Activated CD8-positive, alpha-beta memory T cell treated with anti-CD3 and anti-CD28 coated beads, Interleukin-2, amount 10 ng/mL, durations not matched to agents 7 days and 5 days (primary cell): ENCODE data around the gene FARP1. TPM values are rescaled to one million over a fixed set of nuclear protein-coding genes. Genes with fewer than 3 reads are reported as not detected.
A peak's percentile ranks its signal among the peaks of the same experiment; 100 is the strongest.

ENCODE experiments used
- ATAC-seq: fragments of 150-1000 bp; cut with Tn5 transposase; one replicate; pipeline ENCODE4 v1.10.0; 2021; ENCODE audit warnings: moderate library complexity
- CTCF ChIA-PET: fragments of 350-600 bp; sonication (Branson Sonifier 250); formaldehyde crosslinking; loops from one replicate; lab custom pipeline; 2021; ENCODE audit warnings: antibody characterized with exemption; lab: Charles Lee
- DNase-seq: peaks from one replicate; pipeline ENCODE4 v3.0.0-alpha.2; 2020
- H3K27ac Mint-ChIP-seq: one replicate; pipeline ENCODE4 v1.8.0; 2021; ENCODE audit warnings: mild to moderate bottlenecking, mixed read lengths
- H3K27me3 Mint-ChIP-seq: one replicate; pipeline ENCODE4 v1.8.0; 2021; ENCODE audit warnings: mixed read lengths
- H3K36me3 Mint-ChIP-seq: one replicate; pipeline ENCODE4 v1.8.0; 2021; ENCODE audit warnings: mild to moderate bottlenecking, mixed read lengths
- H3K4me1 Mint-ChIP-seq: one replicate; pipeline ENCODE4 v1.8.0; 2021; ENCODE audit warnings: mixed read lengths
- H3K4me3 Mint-ChIP-seq: one replicate; pipeline ENCODE4 v1.8.0; 2021; ENCODE audit warnings: mild to moderate bottlenecking, moderate library complexity, mixed read lengths
- H3K9me3 Mint-ChIP-seq: one replicate; pipeline ENCODE4 v1.8.0; 2022; ENCODE audit warnings: low read depth, mixed read lengths
- total RNA-seq, 2 experiments: library from RNA; stranded (reverse); gene quantifications; one replicate each; pipeline ENCODE4 v1.2.3, GENCODE V29; 2021

Gene FARP1
- total RNA-seq, 2 experiments from 2014 or later: 0.44 to 0.87 TPM

DNA sequence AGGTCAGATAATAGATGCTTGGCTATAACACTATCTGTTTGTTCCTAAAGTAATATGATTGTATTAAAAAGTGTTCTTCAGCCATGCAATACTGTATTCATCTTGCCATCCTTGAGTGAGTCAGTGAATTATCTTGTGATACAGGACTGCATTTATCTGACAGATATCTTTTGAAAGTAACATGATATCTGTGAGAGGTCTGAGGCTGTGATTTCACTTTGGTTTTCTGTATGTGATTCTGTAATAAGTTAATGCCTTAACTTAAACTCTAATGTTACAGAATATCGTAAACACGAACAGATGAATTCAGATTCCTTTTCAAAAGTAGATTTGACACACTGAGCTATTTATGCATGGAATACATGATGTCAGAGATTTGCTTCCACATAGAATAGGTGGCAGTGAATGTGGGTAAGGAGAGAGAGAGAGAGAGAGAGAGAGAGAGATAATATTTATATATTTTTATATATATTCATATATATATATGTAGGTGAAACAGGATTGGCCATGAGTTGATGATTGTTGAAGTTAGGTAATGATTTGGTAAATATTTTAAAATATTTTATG is 132.1 kb downstream of the FARP1 start:
- H3K27me3 Mint-ChIP-seq: peaks cover 5% of the 10 kb centered on the region
- CTCF ChIA-PET: interaction anchor here (1.4 kb wide), 1 partner anchor 54 kb away, joined by 3 read pairs; no protein-coding TSS in a partner anchor
- H3K27ac Mint-ChIP-seq: no peak overlapping the region
- DNase-seq: no peak
- no peak overlapping the region for H3K4me3 Mint-ChIP-seq
- H3K4me1 Mint-ChIP-seq: peaks cover 3% of the 10 kb centered on the region
- H3K9me3 Mint-ChIP-seq: no peaks in the 10 kb centered on the region
- H3K36me3 Mint-ChIP-seq: no peaks in the 10 kb centered on the region
- no peak for ATAC-seq

DNA sequence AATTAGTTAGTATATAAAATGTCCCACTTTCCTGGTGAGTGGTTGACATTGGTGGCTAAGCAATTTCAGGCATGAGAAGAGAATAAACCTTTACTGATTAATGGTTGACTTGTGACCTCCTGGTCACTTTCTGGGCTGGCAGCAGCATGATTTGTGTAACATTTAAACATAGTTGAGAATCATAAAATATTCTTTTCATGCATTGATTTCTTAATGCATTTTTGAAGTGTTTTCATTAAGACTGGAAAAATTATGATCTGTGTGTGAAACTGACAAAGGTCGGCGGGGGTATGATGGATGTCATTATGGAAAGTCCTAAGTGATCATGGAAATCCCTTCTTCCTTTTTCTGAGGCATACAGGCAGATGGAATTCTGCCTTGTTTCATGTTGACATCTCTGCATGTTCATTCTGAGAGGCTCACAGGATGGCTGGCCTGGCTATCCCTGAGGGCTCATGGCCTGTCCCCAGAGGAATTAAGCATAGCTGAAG is 132.8 kb downstream of the FARP1 start:
- ATAC-seq: no peak
- peaks cover 7% of the 10 kb centered on the region for H3K4me1 Mint-ChIP-seq
- DNase-seq: no peak
- no peaks in the 10 kb centered on the region for H3K9me3 Mint-ChIP-seq
- H3K27me3 Mint-ChIP-seq: peaks cover 5% of the 10 kb centered on the region
- H3K27ac Mint-ChIP-seq: no peak overlapping the region
- CTCF ChIA-PET: interaction anchor here (1.4 kb wide), 1 partner anchor 54 kb away, joined by 3 read pairs; no protein-coding TSS in a partner anchor
- H3K36me3 Mint-ChIP-seq: no peaks in the 10 kb centered on the region
- H3K4me3 Mint-ChIP-seq: no peak overlapping the region

DNA sequence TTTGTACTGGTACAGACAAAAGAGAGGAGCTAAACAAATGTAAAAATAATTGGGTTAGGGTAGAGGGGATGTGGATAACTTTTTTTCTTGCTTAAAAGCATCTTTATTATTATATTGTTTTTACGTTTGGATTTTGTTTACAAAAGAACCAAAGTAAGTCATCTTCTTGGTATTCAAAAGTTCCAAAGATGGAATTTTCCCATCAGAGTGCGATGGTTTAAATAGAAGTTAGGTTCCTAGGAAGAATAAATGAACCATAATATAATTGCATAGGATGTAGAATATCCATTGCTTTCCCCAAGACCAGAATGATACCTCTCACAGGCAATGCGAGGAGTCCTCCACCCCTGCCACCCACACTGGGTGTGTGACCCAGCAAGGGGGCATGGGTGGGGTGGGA is 133.6 kb downstream of the FARP1 start:
- Mint-ChIP-seq H3K27ac (no peak overlapping the region), H3K4me3 (no peak overlapping the region), H3K36me3 (no peaks in the 10 kb centered on the region), H3K4me1 (peaks cover 7% of the 10 kb centered on the region), H3K9me3 (no peaks in the 10 kb centered on the region), H3K27me3 (peaks cover 4% of the 10 kb centered on the region)
- ATAC-seq (no peak), DNase-seq (no peak)
- CTCF ChIA-PET: no interaction called here

DNA sequence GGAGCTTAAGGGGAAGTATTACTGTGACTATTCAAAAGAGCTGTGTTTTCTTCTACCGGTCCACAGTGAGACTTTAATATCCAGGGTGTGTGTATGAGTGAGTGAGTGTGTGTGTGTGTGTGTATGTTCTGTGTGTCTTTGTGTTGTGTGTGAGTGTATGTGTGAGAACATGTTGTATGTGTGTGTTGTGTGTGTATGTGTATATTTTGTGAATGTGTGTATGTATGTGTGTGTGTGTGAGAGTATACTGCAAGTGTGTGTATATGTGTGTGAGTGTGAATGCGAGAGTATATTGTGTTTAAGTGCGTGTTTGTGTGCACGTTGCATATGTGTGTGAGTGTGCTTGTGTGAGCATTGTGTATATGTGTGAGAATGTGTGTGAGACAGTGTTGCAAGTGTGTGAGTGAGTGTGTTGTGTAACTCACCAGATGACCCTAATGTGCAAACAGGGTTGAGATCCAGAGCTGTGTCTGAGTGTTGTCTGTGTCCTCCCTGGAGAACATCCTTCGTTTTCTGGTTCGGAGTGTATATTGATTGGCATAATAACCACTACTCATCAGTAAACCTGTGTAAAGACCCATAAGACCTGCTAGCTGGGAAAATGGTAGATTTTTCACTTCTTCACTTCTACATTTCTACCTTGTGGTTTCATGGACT is 135.3 kb downstream of the FARP1 start:
- DNase-seq (no peak), ATAC-seq (no peak)
- H3K27ac Mint-ChIP-seq: no peak overlapping the region
- H3K9me3 Mint-ChIP-seq: no peaks in the 10 kb centered on the region
- no peak overlapping the region for H3K4me3 Mint-ChIP-seq
- peaks cover 2% of the 10 kb centered on the region for H3K27me3 Mint-ChIP-seq
- CTCF ChIA-PET: no interaction called here
- H3K36me3 Mint-ChIP-seq: no peaks in the 10 kb centered on the region
- H3K4me1 Mint-ChIP-seq: peaks cover 7% of the 10 kb centered on the region

DNA sequence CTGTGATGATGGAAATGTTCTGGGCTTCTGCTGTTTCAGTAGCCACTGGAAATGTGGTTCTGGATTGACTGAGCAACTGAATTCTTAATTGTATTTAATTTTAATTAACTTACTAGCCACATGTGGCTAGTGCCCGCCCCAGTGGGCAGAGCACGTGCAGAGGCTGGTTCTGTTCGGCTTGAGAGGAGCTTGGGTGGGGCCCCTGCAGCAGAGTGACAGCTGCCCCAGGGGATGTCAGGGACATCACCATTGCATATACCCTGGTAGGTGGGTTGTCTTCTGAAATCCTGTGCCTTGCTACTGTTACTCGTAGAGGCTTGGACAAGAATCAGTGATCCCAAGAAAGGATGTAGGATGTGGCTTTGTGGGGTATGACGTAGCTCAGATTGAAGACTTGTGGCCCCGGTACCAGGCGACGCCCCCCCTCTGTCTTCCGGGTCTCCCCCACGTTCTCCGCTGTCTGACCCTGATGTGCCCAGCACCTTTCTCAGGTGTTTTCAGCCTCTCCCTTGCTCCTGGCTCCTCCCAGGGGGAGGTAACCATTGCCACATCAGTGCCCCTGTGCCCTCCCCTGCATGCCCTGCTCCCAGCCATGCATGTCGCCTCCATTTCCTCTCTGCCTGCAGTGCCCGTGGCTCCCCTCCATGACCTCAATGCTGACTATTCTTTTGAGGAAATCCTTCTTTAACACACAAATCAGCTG is 136.7 kb downstream of the FARP1 start:
- Mint-ChIP-seq H3K4me1 (peaks cover 7% of the 10 kb centered on the region), H3K4me3 (peak overlapping the region; percentile 47), H3K9me3 (no peaks in the 10 kb centered on the region), H3K27ac (peak overlapping the region; percentile 70), H3K36me3 (no peaks in the 10 kb centered on the region), H3K27me3 (peaks cover 2% of the 10 kb centered on the region)
- peak; percentile 49 for DNase-seq
- peak; percentile 61 for ATAC-seq
- CTCF ChIA-PET: no interaction called here

DNA sequence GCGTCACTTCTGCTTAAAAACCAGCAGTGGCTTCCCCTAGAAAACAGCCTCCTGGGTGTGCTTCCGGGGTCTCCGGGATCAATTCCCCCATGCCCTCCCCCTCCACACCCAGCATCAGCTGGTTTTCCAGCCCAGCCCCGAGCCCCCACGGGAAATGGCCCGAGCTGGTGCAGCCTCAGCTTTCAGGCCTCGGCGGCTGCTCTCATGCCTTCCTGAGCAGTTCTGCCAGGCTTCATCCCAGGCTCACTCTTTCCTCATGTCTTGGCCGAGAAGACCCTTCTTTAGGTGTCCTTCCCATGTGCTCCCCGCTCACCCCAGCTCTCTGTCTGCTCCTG is 137.2 kb downstream of the FARP1 start:
- Mint-ChIP-seq H3K36me3 (no peaks in the 10 kb centered on the region), H3K27me3 (peaks cover 2% of the 10 kb centered on the region), H3K4me3 (no peak overlapping the region), H3K9me3 (no peaks in the 10 kb centered on the region), H3K27ac (peak overlapping the region; percentile 70), H3K4me1 (peaks cover 7% of the 10 kb centered on the region)
- CTCF ChIA-PET: no interaction called here
- DNase-seq: no peak
- ATAC-seq: peak; percentile 12

DNA sequence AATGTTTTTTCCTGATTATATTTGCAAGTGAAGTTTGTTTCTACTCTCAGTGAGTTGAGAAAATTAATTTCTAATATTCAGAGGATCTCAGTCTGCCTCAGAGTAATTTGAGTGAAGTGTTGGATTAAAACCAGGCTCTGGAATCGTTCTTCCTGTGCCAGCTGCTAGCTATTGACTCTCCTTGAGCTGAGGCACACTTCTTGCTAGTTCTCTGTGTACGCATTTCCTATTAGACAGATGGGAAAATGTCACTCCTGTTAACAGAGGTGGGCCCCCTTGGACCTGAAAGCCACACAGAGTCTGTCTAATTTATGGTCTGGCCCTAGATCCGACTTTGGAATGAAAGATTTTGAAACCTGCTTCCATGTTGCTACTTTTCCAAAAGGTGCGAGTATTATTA is 141.8 kb downstream of the FARP1 start:
- peaks cover 7% of the 10 kb centered on the region for H3K4me1 Mint-ChIP-seq
- no peaks in the 10 kb centered on the region for H3K9me3 Mint-ChIP-seq
- H3K27ac Mint-ChIP-seq: no peak overlapping the region
- ATAC-seq: no peak
- H3K4me3 Mint-ChIP-seq: no peak overlapping the region
- H3K27me3 Mint-ChIP-seq: no peaks in the 10 kb centered on the region
- no peak for DNase-seq
- CTCF ChIA-PET: no interaction called here
- H3K36me3 Mint-ChIP-seq: no peaks in the 10 kb centered on the region

DNA sequence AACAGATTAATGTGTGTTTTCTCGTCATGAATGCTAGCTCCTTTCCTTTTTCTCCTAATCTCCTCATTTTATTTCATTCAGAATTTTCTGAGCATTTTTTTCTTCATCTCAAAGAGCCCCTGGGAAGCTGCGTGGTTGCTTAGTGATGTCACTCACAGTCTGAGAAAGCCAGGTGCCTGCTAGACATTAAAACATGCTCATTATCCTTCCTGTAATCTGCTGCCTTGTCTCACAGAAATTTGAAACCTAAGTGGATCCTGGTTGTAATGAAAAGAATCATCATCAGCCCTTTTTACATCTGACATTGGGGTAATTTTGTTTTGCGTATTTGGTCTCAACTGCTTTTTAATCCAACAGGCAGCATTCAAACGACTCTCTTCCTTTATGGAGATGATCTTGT is 142.4 kb downstream of the FARP1 start:
- peaks cover 3% of the 10 kb centered on the region for H3K4me1 Mint-ChIP-seq
- no peak overlapping the region for H3K4me3 Mint-ChIP-seq
- ATAC-seq (no peak), DNase-seq (no peak)
- CTCF ChIA-PET: no interaction called here
- no peaks in the 10 kb centered on the region for H3K9me3 Mint-ChIP-seq
- no peaks in the 10 kb centered on the region for H3K36me3 Mint-ChIP-seq
- H3K27ac Mint-ChIP-seq: no peak overlapping the region
- no peaks in the 10 kb centered on the region for H3K27me3 Mint-ChIP-seq

DNA sequence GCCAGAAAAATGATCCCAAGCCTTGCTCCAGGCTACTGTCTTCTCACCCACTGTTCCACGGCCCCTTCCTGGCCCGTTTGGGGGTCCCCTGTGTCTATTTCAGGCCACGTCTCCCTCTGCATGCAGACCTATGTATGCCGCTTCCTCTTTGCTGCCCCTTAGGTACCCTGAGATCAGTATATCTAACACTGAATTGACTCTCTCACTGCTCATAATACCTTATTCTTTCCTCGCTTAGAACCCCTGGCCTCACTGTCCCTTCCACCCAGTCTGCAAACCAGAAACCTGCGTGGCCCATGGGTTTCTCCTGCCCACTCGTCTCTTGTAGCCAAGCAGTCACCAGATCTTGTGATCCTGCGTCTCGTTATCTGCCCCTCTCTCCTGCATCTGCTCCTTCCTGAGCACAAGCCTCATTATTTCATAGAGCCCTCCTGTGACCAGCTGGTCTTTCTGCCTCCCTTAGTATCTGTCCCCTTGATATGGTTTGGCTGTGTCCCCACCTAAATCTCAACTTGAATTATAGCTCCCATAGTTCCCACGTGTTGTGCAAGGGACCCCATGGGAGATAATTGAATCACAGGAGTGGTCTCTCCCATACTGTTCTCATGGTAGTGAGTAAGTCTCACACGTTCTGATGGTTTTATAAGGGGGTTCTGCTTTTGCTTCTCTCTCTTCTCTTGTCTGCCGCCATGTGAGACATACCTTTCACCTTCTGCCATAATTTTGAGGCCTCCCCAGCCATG is 143.1 kb downstream of the FARP1 start:
- ATAC-seq: no peak
- CTCF ChIA-PET: no interaction called here
- no peaks in the 10 kb centered on the region for H3K27me3 Mint-ChIP-seq

DNA sequence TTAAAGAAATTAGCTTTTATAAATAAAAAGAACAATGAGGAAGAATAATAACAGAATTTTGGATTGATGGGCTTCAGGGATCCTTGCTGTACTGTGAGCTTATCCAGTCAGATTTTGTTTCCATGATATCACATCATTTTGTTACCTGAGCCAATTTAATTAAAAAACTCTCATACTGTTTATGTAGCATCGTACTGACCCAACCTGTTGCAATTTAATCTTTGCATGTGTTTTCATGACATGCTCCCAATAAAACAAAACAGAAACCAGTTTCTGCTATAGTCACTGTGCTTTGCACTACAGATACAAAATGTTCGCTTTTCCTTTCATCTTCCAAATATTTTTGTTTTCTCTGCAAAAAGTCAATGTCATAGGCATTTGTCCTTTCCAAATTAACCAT is 143.9 kb downstream of the FARP1 start:
- Mint-ChIP-seq H3K9me3 (no peaks in the 10 kb centered on the region), H3K4me1 (no peaks in the 10 kb centered on the region), H3K27ac (no peak overlapping the region), H3K4me3 (no peak overlapping the region), H3K27me3 (no peaks in the 10 kb centered on the region), H3K36me3 (no peaks in the 10 kb centered on the region)
- CTCF ChIA-PET: no interaction called here
- ATAC-seq (no peak), DNase-seq (no peak)

More for the DNA sequence above, 143.1 kb downstream of the FARP1 start:
- Mint-ChIP-seq H3K36me3 (no peaks in the 10 kb centered on the region), H3K9me3 (no peaks in the 10 kb centered on the region), H3K4me3 (no peak overlapping the region), H3K4me1 (no peaks in the 10 kb centered on the region), H3K27ac (no peak overlapping the region)
- no peak for DNase-seq

DNA sequence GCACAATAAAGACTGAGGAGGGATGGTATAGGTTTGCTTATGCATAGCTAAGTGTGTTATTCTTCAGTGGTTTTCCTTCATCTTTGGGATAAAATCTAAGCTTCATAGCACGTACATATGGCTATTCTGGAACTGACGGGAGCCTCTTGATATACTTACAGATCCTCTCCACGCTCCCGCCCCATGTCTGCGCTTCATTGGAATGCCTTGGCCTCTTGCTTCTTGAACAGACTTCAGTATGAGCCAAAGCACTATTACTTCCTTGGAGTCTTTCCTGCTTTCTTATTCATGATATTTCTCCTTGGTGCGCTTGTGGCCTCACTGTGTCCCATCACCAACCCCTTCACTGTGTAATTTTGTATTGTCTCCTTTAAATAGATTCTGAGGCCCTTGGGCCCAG is 145.3 kb downstream of the FARP1 start:
- ATAC-seq (no peak), DNase-seq (no peak)
- no peak overlapping the region for H3K27ac Mint-ChIP-seq
- H3K4me1 Mint-ChIP-seq: no peaks in the 10 kb centered on the region
- H3K9me3 Mint-ChIP-seq: no peaks in the 10 kb centered on the region
- H3K36me3 Mint-ChIP-seq: no peaks in the 10 kb centered on the region
- CTCF ChIA-PET: no interaction called here
- no peaks in the 10 kb centered on the region for H3K27me3 Mint-ChIP-seq
- H3K4me3 Mint-ChIP-seq: no peak overlapping the region

DNA sequence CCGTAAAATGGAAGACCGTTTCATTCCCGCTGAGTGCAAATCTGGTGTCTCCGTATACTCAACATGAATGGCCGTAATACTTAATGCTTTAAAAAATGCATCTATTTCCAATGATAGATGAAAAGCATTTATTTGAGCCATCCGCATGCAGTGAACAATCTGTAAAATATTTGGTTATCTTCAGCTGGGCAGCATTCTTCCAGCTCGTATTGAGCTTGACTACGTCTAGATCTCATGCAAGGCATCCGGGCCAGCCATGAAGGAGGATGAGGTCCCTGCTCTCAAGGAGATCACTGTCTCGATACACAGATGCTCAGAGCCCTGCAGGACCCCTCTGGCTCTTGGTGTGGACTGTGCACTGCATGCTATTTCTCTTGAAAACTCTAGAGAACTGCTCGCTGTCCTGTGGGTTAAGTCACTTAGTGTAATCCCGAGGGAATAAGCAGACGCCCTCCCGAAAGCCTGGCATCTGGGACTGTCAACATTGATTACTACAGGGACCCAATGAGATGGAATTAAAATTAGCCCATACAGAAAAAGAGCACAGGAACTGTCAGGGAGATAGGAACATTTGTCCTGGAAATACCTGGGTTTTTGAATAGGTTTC is 146.5 kb downstream of the FARP1 start:
- DNase-seq (no peak), ATAC-seq (no peak)
- CTCF ChIA-PET: no interaction called here
- Mint-ChIP-seq H3K9me3 (no peaks in the 10 kb centered on the region), H3K4me3 (no peak overlapping the region), H3K36me3 (no peaks in the 10 kb centered on the region), H3K4me1 (no peaks in the 10 kb centered on the region), H3K27ac (no peak overlapping the region), H3K27me3 (peaks cover 2% of the 10 kb centered on the region)

DNA sequence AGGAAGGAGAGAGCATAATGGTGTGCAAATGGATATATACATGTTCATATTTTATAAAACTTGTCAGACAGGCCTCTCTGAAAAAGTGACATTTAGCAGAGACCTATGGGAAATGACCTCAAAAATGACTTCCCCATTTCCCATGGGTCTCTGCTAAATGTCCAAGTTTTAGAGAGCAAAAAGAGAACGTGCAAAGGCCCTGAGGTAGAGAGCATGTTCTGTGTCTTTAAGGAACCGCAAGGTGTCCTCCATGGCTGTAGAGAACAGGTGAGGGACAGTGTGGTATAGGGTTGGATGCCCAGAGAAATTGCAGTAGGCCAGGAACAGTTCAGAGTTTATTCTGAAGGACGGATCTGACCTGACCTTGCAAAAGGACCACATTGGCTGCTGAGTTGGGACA is 147.4 kb downstream of the FARP1 start:
- no peaks in the 10 kb centered on the region for H3K4me1 Mint-ChIP-seq
- peaks cover 2% of the 10 kb centered on the region for H3K27me3 Mint-ChIP-seq
- no peak overlapping the region for H3K4me3 Mint-ChIP-seq
- no peaks in the 10 kb centered on the region for H3K9me3 Mint-ChIP-seq
- CTCF ChIA-PET: no interaction called here
- no peak overlapping the region for H3K27ac Mint-ChIP-seq
- no peak for DNase-seq
- H3K36me3 Mint-ChIP-seq: no peaks in the 10 kb centered on the region
- no peak for ATAC-seq
